Mammary epithelial cell (primary cell): ENCODE data around the gene FBXW5.

Source experiments
- CTCF ChIP-seq, 2 donors: IDR thresholded peaks in 1 of 2; conservative IDR thresholded peaks in 1 of 2; 2 replicates each; pipeline ENCODE4 v1.5.1; 2011 to 2012; ENCODE audit warnings: inconsistent platforms in 2 of 2, low read length in 2 of 2, mild to moderate bottlenecking in 2 of 2, control low read depth in 1 of 2, low read depth in 1 of 2; ENCODE audit not compliant: insufficient read depth in 1 of 2; ENCODE audit errors: extremely low read depth in 1 of 2
- EZH2 ChIP-seq: IDR thresholded peaks from 2 replicates; pipeline ENCODE4 v1.6.1; 2012; ENCODE audit warnings: low read length, inconsistent platforms, borderline replicate concordance

GRCh38 chr9:136931611-136932130 is 12.9 kb downstream of the FBXW5 start:
- TF ChIP-seq CTCF (conservative IDR thresholded peaks at IDR 0.05 in 1 of 2, IDR thresholded peaks at IDR 0.05 in 1 of 2; ENCODE audit: extremely low read depth in 1 of 2, insufficient read depth in 1 of 2, low read depth in 1 of 2, low read length in 2 of 2) (no peak), EZH2 (no peak)
